PC-3 (cell line): ENCODE measurements around the gene DPH2.

ENCODE experiments used
- EZH2 ChIP-seq: fragments of 300-600 bp; sonication (generic); IDR thresholded peaks from one replicate; pipeline ENCODE4 v1.6.1; 2017; ENCODE audit warnings: antibody characterized with exemption, mild to moderate bottlenecking, low read length; ENCODE audit not compliant: unreplicated experiment
- EZH2phosphoT487 ChIP-seq: fragments of 300-600 bp; sonication (generic); IDR thresholded peaks from 2 replicates; pipeline ENCODE4 v1.6.1; 2018; ENCODE audit warnings: mild to moderate bottlenecking, antibody characterized with exemption, low read length, borderline replicate concordance
- TF ChIP-seq, protein P1 (sequence below): fragments of 300-600 bp; sonication (generic); conservative IDR thresholded peaks from 2 replicates; pipeline ENCODE4 v1.5.1; 2017; ENCODE audit warnings: antibody characterized with exemption, low read depth, mild to moderate bottlenecking, low read length

DNA sequence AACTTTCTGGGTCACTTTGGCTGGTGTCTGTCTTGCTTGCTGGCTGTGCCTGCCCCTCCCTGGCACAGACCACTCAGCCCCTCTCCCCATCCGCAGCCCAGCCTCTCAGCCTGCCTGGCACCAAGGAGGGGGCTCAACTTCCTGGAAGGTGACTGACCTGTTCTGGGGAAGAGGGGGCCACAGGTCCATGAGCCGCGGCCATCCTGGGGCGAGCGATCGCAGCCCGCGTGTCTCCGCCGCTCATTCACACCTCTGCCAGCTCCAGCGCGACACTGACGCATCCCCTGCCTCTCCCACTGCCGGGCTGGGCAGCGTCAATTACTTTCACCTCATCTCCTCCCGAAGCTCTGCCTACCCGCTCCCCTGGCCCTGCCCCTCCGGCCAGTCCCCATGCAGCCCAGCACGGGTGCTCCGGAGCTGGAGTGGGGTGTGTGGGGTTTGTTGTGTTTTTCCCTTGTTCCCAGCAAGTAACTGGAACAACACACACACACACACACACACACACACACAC is 47.1 kb downstream of the DPH2 start:
- TF ChIP-seq, protein P1, sequence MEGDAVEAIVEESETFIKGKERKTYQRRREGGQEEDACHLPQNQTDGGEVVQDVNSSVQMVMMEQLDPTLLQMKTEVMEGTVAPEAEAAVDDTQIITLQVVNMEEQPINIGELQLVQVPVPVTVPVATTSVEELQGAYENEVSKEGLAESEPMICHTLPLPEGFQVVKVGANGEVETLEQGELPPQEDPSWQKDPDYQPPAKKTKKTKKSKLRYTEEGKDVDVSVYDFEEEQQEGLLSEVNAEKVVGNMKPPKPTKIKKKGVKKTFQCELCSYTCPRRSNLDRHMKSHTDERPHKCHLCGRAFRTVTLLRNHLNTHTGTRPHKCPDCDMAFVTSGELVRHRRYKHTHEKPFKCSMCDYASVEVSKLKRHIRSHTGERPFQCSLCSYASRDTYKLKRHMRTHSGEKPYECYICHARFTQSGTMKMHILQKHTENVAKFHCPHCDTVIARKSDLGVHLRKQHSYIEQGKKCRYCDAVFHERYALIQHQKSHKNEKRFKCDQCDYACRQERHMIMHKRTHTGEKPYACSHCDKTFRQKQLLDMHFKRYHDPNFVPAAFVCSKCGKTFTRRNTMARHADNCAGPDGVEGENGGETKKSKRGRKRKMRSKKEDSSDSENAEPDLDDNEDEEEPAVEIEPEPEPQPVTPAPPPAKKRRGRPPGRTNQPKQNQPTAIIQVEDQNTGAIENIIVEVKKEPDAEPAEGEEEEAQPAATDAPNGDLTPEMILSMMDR: no peak
- no peak for TF ChIP-seq EZH2phosphoT487
- TF ChIP-seq EZH2: no peak
